Anterior cingulate cortex (tissue), 58 donors: ENCODE measurements around the gene OPHN1.

Experiments used
- DNase-seq, 58 donors: peaks; one replicate each; lab custom pipeline; 2025; lab: John Stamatoyannopoulos, UW

The OPHN1 gene, protein sequence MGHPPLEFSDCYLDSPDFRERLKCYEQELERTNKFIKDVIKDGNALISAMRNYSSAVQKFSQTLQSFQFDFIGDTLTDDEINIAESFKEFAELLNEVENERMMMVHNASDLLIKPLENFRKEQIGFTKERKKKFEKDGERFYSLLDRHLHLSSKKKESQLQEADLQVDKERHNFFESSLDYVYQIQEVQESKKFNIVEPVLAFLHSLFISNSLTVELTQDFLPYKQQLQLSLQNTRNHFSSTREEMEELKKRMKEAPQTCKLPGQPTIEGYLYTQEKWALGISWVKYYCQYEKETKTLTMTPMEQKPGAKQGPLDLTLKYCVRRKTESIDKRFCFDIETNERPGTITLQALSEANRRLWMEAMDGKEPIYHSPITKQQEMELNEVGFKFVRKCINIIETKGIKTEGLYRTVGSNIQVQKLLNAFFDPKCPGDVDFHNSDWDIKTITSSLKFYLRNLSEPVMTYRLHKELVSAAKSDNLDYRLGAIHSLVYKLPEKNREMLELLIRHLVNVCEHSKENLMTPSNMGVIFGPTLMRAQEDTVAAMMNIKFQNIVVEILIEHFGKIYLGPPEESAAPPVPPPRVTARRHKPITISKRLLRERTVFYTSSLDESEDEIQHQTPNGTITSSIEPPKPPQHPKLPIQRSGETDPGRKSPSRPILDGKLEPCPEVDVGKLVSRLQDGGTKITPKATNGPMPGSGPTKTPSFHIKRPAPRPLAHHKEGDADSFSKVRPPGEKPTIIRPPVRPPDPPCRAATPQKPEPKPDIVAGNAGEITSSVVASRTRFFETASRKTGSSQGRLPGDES

GRCh38 chrX:68433155-68433980, at the start of gene OPHN1:
Gene OPHN1 (minus strand): TSS chrX:68433495. CDS start chrX:68433020, 475 bp downstream.
- DNase-seq: peak; percentile 4 to 84 (median 64)

DNA sequence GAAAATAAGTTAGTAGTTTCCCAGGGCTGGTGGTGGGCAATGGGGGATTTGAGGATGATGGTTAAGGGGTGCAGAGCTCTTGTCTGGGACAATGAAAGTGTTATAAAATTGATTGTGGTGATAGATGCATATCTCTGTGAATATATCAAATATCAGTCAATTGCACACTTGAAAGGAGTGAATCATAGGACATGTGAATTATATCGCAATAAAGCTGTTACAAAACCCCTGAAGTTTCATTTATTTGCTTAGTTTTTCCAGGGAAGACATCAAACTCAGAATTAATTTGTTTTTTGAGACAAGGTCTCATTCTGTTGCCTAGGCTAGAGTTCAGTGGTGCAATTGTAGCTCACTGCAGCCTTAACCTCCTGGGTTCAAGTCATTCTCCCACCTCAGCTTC, 47.7 kb upstream of the OPHN1 start:
- no peak for DNase-seq

- DNase-seq: no peak
Observed at GRCh38 chrX:68464796-68465195, 31.5 kb upstream of the OPHN1 start.

- DNase-seq: no peak
Observed at GRCh38 chrX:68463880-68464279, 30.6 kb upstream of the OPHN1 start.

- DNase-seq: peak in 10 of 58 donors; percentile 0 to 24 (median 1)
Observed at GRCh38 chrX:68462653-68463052, 29.4 kb upstream of the OPHN1 start.

DNA sequence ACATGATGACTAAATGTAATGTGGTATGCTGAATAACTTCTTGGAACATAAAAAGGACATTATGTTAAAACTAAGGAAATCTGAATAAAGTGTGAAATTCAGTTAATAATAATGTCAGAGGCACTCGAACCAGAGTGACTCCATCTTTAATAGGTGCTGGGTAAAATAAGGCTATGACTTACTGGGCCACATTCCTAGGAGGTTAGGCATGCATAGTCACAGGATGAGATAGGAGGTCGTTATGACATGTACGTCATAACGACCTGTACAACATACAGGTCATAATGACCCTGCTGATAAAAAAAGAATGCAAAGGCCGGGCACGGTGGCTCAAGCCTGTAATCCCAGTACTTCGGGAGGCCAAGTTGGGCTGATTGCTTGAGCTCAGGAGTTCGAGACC, 28.9 kb upstream of the OPHN1 start:
- DNase-seq: no peak

GRCh38 chrX:68461576-68461975, 28.3 kb upstream of the OPHN1 start:
- DNase-seq: no peak

GRCh38 chrX:68461093-68461492, 27.8 kb upstream of the OPHN1 start:
- no peak for DNase-seq

GRCh38 chrX:68455151-68455510, 21.8 kb upstream of the OPHN1 start:
- DNase-seq: no peak

DNA sequence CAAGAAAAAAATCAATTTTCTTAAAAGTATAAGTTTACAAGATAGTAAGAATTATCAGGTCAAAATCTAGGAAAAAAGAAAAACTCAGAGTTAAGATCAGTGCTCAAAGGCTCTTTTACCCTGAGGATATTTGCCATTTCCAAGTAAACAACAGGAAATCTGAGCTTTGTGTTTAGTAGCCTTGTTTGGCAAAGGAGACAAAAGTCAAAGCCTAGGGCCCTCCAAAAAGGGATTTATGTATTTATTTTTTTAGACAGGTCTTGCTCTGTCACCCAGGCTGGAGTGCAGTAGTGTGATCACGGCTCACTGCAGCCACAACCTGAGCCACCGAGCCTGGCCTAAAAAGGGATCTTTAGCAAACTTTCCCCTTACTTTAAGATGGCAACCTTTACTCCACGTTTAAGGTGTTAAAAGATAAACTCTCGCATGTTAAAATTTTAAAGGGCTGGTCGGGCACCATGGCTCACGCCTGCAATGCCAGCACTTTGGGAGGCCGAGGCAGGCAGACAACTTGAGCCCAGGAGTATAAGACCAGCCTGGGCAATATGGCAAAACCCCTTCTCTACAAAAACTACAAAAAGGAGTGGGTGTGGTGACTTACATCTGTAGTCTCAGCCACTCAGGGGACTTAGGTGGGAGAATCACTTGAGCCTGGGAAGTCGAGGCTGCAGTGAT, 21.3 kb upstream of the OPHN1 start:
- DNase-seq: no peak

DNA sequence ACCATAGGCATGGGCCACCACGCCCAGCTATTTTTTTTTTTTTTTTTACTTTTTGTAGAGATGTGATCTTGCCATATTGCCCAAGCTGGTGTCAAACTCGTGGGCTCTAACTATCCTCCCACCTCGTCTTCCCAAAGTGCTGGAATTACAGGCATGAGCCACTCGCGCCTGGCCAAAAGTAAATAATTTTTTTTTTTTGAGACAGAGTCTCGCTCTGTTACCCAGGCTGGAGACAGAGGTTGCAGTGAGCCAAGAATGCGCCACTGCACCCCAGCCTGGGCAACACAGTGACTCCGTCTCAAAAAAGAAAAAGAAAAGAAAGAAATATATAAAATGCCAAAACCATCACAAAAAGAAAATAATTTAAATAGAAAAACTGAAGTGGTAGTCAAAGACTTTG, 18.4 kb upstream of the OPHN1 start:
- no peak for DNase-seq

GRCh38 chrX:68443155-68443868, 10.0 kb upstream of the OPHN1 start:
- no peak for DNase-seq

DNA sequence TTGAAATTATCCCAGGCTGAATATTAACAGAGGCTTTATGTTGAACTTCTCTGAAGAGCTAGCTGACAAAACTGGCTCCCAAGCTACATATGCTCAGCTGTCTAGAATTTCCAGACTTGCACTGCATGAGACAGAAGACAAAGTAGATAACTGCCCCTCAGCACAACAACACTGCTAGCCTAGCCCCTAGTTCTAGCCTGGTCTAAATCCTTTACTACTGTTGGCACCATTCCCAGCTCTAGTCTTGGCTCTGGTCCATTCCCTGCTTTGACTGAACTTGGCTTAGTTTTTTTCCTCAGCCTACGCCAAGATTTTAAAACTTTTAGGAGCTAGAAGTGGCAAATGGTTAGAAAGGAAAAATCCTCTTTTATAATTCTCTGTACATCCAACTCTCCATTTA, 7.6 kb upstream of the OPHN1 start:
- DNase-seq: peak in 36 of 58 donors; percentile 0 to 54 (median 10)

DNA sequence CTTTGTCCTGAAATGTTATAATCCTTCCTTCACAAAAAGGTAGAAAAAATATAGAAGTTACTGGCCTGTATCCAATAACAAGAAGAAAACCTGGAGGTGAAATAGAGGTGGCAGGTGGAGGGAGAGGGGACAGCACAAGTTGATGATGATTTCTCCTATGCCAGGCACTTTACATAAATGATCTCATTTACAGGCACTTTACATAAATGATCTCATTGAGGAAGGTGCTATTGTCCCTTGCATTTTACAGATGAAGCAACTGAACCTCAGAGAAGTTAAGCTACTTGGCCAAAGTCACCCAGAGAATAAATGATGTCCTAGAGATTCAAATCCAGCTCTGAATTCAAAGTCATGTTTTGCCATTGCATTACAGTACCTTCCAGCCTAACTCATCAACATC, 7.1 kb upstream of the OPHN1 start:
- no peak for DNase-seq

DNA sequence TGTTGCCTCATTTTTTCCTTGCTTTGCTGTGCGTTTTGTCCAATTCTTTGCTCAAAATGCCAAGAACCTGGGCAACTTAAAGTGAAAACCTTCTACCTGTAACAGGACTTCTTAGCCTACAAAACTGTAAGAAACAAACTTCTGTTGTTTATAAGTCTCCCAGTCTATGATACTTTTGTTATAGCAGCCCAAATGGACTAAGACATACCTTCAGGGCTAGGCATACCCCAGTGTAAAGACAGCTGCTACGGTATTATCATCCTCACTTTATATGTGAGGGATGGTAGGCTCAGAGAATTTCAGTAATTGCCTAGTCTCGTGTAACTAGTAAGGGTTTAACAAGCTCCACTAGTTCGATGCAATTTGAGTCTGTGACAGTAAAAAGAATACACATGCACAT, 6.0 kb upstream of the OPHN1 start:
- no peak for DNase-seq

- DNase-seq: no peak
Observed at GRCh38 chrX:68438575-68438974, 5.3 kb upstream of the OPHN1 start.

GRCh38 chrX:68433981-68434299, 645 bp upstream of the OPHN1 start:
- peak in 2 of 58 donors; percentile 3 to 23 for DNase-seq

GRCh38 chrX:68432648-68433047, 647 bp downstream of the OPHN1 start:
- no peak for DNase-seq

DNA sequence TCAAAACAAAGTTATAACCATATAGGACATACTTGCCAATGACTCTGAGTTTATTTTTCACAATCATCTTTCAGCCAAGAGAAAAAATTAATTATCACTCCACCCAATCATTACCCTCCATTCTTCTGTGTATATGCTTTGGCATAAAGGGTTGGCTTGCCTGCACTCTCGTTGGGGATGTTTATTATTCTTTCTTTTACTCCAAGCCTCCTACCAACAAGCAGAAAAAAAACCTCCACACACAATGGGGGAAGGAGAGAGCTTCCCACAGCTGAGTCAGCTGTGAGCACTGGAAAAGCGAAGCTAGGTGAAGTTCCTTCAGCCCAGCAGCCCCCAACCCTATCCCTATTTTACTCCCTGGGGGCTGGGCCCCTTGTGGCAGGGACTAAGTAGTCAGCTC, 1.5 kb downstream of the OPHN1 start:
- DNase-seq: no peak

DNA sequence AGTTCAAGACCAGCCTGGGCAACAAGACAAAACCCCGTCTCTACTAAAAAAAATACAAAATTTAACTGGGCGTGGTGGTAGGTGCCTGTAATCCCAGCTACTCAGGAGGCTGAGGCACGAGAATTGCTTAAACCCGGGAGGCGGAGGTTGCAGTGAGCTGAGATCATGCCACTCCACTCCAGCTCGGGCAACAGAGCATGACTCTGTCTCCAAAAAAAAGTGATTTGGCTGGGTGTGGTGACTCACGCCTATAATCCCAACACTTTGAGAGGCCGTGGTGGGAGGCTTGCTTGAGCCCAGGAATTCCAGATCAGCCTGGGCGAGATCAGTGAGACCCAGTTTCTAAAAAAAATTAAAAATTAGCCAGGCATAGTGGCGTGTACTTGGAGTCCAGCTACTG, 4.1 kb downstream of the OPHN1 start:
- no peak for DNase-seq
